Fibroblast of skin of right biceps (primary cell): ENCODE measurements around the gene TERB2.
"Not testable (repeated sequence)": the region's sequence is repeated elsewhere in the genome, so short reads cannot be mapped to it uniquely, and the experiment has no call there.

Experiments
- DNase-seq: peaks from one replicate; pipeline ENCODE4 v3.0.0-alpha.2; 2013

Gene TERB2

GRCh38 chr15:45003731-45004410, 47.4 kb downstream of the TERB2 start:
- not testable (repeated sequence) for DNase-seq

- not testable (repeated sequence) for DNase-seq
Observed at GRCh38 chr15:45004590-45005175, 48.2 kb downstream of the TERB2 start.

- DNase-seq, result no peak
Observed at GRCh38 chr15:45009046-45009445, 52.6 kb downstream of the TERB2 start.

GRCh38 chr15:45015114-45015513, 58.6 kb downstream of the TERB2 start:
- not testable (repeated sequence) for DNase-seq

DNA sequence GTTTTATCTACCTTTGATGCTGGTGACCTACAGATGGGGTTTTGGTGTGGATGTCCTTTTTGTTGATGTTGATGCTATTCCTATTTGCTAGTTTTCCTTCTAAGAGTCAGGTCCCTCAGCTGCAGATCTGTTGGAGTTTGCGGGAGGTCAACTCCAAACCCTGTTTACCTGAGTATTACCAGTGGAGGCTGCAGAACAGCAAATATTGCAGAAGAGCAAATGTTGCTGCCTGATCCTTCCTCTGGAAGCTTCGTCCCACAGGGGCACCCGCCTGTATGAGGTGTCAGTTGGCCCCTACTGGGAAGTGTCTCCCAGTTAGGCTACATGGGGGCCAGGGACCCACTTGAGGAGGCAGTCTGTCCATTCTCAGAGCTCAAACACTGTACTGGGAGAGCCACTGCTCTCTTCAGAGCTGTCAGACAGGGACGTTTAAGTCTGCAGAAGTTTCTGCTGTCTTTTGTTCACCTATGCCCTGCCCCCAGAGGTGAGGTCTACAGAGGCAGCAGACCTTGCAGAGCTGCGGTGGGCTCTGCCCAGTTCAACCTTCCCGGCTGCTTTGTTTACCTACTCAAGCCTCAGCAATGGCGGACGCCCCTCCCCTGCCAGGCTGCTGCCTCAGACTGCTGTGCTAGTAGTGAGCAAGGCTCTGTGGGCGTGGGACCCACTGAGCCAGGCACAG, 63.9 kb downstream of the TERB2 start:
- not testable (repeated sequence) for DNase-seq

DNA sequence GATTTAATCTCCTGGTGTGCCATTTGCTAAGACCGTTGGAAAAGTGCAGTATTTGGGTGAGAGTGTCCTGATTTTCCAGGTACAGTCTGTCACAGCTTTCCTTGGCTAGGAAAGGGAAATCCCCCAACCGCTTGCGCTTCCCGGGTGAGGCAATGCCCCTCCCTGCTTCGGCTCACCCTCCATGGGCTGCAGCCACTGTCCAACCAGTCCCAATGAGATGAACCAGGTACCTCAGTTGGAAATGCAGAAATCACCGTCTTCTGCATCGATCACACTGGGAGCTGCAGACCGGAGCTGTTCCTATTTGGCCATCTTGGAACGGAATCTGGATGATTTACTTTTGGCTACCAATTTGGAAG, 64.4 kb downstream of the TERB2 start:
- DNase-seq, result not testable (repeated sequence)

- peak; percentile 4 for DNase-seq
Observed at GRCh38 chr15:45021348-45021747, 64.9 kb downstream of the TERB2 start.

- peak; percentile 84 for DNase-seq
Observed at GRCh38 chr15:45022871-45023658, 66.6 kb downstream of the TERB2 start, which contains the start of gene SORD. Gene SORD, plus strand, starts transcription at chr15:45023195. Its CDS starts 89 bp downstream, at chr15:45023284.

DNA sequence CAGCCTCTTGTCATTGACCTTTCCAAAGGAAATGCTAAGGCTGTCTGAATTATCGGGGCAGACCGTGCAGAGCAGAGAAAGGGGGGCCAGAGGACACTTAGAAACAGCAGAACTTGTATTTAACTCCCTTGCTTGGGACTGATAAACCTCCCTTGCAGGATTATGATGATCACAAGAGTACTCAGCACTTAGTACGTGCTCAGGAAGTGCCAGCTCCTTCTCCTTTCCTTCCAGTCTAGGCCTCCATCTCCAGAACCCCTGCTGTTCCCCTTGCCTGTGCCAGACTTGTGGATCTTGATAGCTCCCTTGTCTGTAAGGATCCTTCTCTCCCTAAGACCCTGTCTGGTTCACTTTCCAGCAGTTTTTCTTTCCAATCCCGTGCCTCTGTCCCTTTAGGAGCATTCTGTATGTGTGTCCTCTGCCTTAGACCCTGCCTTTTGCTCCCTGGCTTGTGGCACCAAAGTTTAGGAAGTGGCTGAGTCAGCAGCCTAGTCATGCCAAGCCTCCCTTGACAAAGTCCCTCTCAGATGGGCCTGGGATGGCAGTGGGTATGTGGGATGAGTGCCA, 67.3 kb downstream of the TERB2 start:
- DNase-seq, result peak; percentile 14

DNA sequence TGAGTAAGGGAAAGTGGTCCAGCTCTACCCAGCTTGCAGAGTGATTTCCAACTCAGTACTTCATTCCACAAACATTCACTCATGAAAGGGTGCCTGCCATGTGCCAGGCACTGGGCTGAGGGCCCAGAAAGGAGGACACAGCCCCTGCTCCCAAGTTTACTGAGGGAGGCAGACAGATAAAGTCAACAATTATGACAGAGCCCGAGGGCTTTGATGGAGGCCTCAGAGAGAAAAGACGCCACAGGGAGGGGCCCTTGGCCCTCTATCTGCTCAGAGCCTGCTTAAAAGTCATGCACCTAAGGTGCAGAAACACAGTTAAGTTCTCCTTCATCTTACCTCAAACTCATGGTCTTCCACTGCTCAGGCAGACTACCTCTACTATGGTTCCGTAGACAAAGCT, 68.2 kb downstream of the TERB2 start:
- DNase-seq, result not testable (repeated sequence)

- DNase-seq, result not testable (repeated sequence)
Observed at GRCh38 chr15:45025627-45026026, 69.1 kb downstream of the TERB2 start.

GRCh38 chr15:45026651-45027190, 70.2 kb downstream of the TERB2 start:
- no peak for DNase-seq

- DNase-seq, result no peak
Observed at GRCh38 chr15:45027220-45027619, 70.7 kb downstream of the TERB2 start.
